Keratinocyte (primary cell): Measurements from ENCODE around the gene DIP2C.

Source experiments
- CTCF ChIP-seq, 3 experiments: IDR thresholded peaks in 1 of 3; conservative IDR thresholded peaks in 1 of 3; optimal IDR thresholded peaks in 1 of 3; 2 replicates in 2 of 3; 3 replicates in 1 of 3; pipeline versions ENCODE3 to v1.5.1; 2011; ENCODE audit warnings: low read length in 3 of 3, mild to moderate bottlenecking in 3 of 3, moderate library complexity in 2 of 3, control low read depth in 1 of 3, inconsistent platforms in 1 of 3; ENCODE audit not compliant: insufficient read depth in 2 of 3; ENCODE audit errors: extremely low read depth in 1 of 3
- EZH2 ChIP-seq: IDR thresholded peaks from one replicate; pipeline ENCODE4 v1.6.1; 2012; ENCODE audit warnings: inconsistent platforms, mild to moderate bottlenecking, low read length, moderate library complexity

- TF ChIP-seq EZH2 = no peak
- TF ChIP-seq CTCF (optimal IDR thresholded peaks at IDR 0.05 in 1 of 3, IDR thresholded peaks at IDR 0.05 in 1 of 3, conservative IDR thresholded peaks at IDR 0.05 in 1 of 3; ENCODE audit: extremely low read depth in 1 of 3, insufficient read depth in 2 of 3, low read length in 3 of 3) = no peak
Measured at GRCh38 chr10:504121-504611, 185.3 kb downstream of the DIP2C start.
